NCI-H1092 (cell line): Measurements from ENCODE around the gene SHTN1.
A peak's percentile ranks its signal among the peaks of the same experiment; 100 is the strongest.

Experiments
- DNase-seq: peaks from one replicate; lab custom pipeline; 2025; lab: John Stamatoyannopoulos, UW

The SHTN1 gene

GRCh38 chr10:116868722-116869121, 136.3 kb downstream of the SHTN1 start:
- DNase-seq = no peak

- no peak for DNase-seq
Observed at GRCh38 chr10:116868198-116868676, 136.8 kb downstream of the SHTN1 start.

GRCh38 chr10:116866987-116867595, 137.9 kb downstream of the SHTN1 start:
- DNase-seq = no peak

GRCh38 chr10:116866066-116866465, 138.9 kb downstream of the SHTN1 start:
- no peak for DNase-seq

GRCh38 chr10:116864436-116864835, 140.6 kb downstream of the SHTN1 start:
- no peak for DNase-seq

- no peak for DNase-seq
Observed at GRCh38 chr10:116861796-116862195, 143.2 kb downstream of the SHTN1 start.

DNA sequence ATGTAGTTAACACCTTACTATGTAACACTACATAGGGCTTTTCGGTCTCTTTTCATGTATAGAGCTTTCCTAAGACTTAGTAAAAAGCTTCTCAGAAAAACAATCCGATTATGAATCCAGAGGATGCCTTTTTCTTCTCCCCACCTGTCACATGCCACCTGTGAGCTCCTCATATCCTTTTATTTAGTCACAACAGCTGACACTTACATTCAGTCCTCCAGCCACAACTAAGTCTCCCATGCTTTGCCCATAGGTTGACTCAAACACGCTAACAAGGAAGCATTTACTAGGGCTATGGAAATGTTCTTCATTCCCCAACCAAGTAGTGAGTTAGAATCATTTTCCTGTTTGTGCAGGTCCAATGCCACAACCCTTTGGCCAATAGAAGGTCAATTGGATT, 147.8 kb downstream of the SHTN1 start:
- DNase-seq = no peak

GRCh38 chr10:116853701-116854100, 151.3 kb downstream of the SHTN1 start:
- DNase-seq = no peak

DNA sequence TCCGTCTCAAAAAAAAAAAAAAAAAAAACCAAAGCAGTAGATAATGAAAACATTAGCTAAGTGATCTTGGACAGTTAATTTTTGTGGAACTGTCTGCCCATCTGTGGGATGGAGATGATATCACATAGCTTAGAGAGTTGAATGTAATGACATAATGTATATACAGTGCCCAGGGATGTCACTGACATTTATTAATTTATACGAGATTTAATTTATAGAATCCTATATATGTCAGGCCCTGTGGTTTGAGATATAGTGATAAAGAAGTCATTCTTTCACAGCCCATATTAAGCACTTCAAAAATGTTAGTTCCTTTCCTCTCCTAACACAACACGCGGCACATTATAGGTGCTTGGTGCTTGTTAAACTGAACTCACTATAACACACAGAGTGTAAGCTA, 151.7 kb downstream of the SHTN1 start:
- DNase-seq = no peak

DNA sequence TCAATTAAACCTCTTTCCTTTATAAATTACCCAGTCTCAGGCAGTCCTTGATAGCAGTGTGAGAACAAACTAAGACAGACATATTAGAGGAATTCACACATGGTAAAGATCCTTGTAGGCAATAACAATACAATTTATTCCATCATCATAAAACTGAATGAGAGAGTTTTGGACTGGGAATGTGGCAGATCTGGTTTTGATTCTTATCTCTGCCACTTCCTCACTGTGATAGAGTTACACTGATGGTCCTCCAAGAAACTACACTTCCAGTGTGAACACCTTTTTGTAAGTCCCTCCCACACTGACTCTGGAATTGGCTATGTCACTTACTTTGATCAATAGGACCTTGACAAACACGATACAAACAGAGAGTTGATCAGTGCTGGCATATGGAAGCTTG, 152.7 kb downstream of the SHTN1 start:
- DNase-seq = no peak

DNA sequence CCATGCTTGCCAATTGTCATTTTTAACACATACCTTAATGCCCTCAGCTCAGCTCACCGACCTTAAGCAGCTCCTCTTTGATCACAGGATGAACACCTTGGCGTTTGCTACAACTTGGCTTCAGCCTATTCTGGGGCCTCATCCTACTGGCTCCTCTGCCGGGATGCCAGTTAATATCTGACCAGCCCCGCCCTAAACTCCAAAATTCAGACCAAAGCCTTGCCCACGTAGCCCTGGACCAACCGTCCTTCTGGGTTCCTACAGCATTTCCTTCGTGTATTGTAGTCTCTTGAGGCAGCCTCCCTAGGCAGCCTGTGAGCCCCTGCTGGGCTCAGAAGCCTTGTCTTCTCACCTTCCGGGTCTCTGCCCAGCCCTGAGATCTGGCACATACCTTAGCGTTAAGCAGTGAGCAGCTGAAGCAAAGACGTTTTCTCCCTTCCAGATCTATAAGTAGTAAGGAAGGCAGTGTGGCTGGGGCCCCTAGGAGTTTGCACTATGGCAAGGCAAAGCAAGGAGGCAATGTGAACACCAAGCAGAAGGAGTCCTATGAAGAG, 154.9 kb downstream of the SHTN1 start:
- no peak for DNase-seq

- peak; percentile 79 for DNase-seq
Observed at GRCh38 chr10:116849248-116850057, 155.5 kb downstream of the SHTN1 start, which contains the start of gene ENO4. ENO4 (plus strand) TSS chr10:116849499; CDS start chr10:116849567, 68 bp downstream.

- no peak for DNase-seq
Observed at GRCh38 chr10:116848944-116849247, 156.1 kb downstream of the SHTN1 start.

- no peak for DNase-seq
Observed at GRCh38 chr10:116848032-116848943, 156.7 kb downstream of the SHTN1 start.

DNA sequence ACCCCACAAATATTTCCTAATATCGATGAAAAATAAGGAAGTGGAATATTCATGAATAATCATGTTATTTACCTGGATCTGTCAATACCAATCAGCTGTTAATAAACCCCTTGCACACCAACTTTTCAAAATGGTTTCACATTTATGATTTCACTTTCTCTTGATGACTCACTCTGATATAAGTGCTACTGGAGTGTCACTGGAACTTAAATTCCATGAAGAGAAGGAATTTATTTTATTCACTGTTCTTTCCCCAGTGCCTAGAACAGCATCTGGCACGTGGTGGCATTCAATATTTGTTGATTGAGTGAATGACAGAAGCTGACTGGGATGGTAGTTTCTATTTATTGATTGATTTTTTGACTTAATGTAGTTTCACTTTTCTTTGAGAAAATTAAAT, 159.2 kb downstream of the SHTN1 start:
- no peak for DNase-seq

DNA sequence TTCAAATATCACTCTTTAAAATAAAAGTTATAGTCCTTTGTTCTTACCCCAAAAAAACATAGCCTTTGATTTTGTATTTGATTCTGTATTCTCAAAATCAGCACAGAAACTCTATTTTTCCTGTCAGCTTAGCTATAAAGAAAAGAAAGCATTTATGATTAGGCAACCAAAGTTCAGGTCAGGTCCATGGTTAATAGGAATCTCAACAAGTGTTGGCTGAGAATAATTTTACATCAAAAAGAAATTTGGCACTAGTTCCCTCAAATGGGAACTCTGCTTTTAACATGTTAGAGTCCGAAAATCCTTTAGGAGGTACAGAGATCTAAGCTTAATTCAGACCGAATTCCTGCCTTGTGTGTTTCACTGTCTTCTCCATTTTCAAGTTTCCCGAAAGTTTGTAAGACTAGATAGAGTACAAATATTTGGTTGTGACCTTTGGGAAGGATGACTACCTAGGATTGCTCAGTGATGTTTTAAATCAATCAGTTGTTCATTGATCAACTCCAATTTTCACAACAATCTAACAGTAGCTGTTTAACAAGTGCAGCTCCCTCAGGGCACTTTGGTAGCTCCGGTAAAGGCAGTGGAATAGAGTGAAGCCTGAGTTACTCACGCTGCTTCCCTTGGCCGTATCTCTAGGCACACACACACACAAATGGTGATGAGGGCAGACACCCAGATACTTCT, 164.5 kb downstream of the SHTN1 start:
- no peak for DNase-seq

DNA sequence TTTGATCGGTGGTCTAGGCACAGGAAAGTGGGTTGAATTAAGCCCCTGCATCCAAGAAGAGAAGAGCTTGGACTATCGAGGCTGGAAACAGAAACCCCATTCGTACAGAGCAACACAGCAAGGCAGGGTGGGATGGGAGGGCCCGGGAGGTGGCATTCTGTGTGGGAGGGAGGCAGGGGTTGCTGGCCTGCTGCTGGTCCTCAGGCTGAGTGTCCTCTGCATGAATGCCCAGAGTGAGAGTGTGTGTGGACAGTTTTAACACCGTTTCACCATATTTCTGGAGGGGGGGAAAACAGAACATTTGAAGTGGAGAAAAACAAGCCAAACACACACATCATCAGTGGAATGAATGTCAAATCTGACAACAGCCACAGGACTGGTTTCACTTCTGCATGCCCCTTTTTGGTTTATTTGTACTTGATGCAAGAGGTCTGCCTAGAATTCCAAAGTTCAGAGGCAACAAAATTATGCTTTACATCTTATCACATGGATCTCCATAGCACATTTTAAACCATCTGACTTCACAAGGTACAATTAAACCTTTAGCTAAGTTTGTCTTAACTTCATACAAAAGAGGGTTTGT, 166.8 kb downstream of the SHTN1 start:
- no peak for DNase-seq

GRCh38 chr10:116836902-116837523, 168.0 kb downstream of the SHTN1 start:
- DNase-seq = no peak

GRCh38 chr10:116836083-116836482, 168.9 kb downstream of the SHTN1 start:
- DNase-seq = peak; percentile 52

DNA sequence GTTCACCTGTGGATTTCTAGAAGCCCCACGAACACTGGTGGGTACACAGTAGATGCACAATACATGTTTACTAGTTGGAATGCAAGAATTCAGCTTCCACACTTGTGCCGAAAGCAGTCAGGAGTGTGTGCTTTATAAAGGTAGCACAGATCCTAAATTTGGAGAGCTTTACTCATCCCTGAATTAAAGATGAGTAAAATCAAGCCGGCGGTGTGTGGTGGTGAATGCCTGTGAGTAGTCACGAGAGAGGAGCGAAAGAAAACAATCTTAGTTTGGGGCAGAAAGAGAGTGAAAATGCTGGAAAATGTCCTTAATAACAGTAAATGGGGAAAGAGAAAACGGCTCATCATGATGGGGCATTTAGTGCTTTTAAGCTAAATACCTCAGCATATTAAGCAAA, 169.3 kb downstream of the SHTN1 start:
- no peak for DNase-seq
